SK-N-SH (cell line): Measurements from ENCODE around the gene NCAPD3. TPM values are rescaled to one million over a fixed set of nuclear protein-coding genes. Genes with fewer than 3 reads are reported as not detected.
"Not testable (repeated sequence)": the region's sequence is repeated elsewhere in the genome, so short reads cannot be mapped to it uniquely, and the experiment has no call there.

ENCODE experiments used
- CTCF ChIA-PET: fragments of 300-600, 350-600 bp; formaldehyde crosslinking; extraction: SDS; loops from one replicate; lab custom pipeline; 2021; lab: Yijun Ruan, JAX
- POLR2A ChIA-PET: fragments of 350-600 bp; sonication (Branson Sonifier 250); formaldehyde crosslinking; extraction: SDS; loops from one replicate; lab custom pipeline; 2020; ENCODE audit warnings: antibody characterized with exemption, inconsistent platforms; lab: Yijun Ruan, JAX
- DNase-seq: peaks from one replicate; pipeline ENCODE4 v3.0.0; 2012
- H2AFZ ChIP-seq: fragments of 200-600 bp; sonication (generic); 2 replicates; pipeline ENCODE4 v1.8.1; 2016; ENCODE audit warnings: antibody characterized with exemption, mild to moderate bottlenecking, low read depth
- H3F3A ChIP-seq: fragments of 200-600 bp; sonication (generic); replicated peaks from 2 replicates; pipeline ENCODE3; 2016; ENCODE audit warnings: antibody characterized with exemption, mild to moderate bottlenecking; ENCODE audit not compliant: insufficient read depth
- H3K27ac ChIP-seq, 2 experiments: fragments of 200-500 bp in 1 of 2; fragments of 200-600 bp in 1 of 2; sonication (Bioruptor generic) in 1 of 2; sonication (generic), shearing (Covaris generic) in 1 of 2; 2 replicates each; pipeline versions ENCODE4 v1.5.1 to v1.6.1; 2014 to 2016; ENCODE audit warnings: low read depth in 2 of 2, inconsistent platforms in 1 of 2, low read length in 1 of 2, mild to moderate bottlenecking in 1 of 2, mixed read lengths in 1 of 2
- H3K27me3 ChIP-seq: fragments of 200-600 bp; sonication (generic), shearing (Covaris generic); 2 replicates; pipeline ENCODE4 v1.6.1; 2016; ENCODE audit warnings: mixed run types; ENCODE audit not compliant: insufficient read depth
- H3K36me3 ChIP-seq, 2 experiments: fragments of 200-500 bp in 1 of 2; fragments of 200-600 bp in 1 of 2; sonication (Bioruptor generic) in 1 of 2; sonication (generic) in 1 of 2; replicated peaks in 1 of 2; 2 replicates each; pipeline versions ENCODE3 to v1.5.1; 2014 to 2016; ENCODE audit warnings: low read length in 1 of 2, mild to moderate bottlenecking in 1 of 2; ENCODE audit not compliant: insufficient read depth in 2 of 2, control insufficient read depth in 1 of 2
- H3K4me1 ChIP-seq, 2 experiments: fragments of 200-500 bp in 1 of 2; fragments of 200-600 bp in 1 of 2; sonication (Bioruptor generic) in 1 of 2; sonication (generic), shearing (Covaris generic) in 1 of 2; 2 replicates each; pipeline versions ENCODE4 v1.5.1 to v1.6.1; 2014 to 2016; ENCODE audit warnings: low read depth in 1 of 2, low read length in 1 of 2, mixed run types in 1 of 2; ENCODE audit not compliant: insufficient read depth in 2 of 2, control insufficient read depth in 1 of 2
- H3K4me2 ChIP-seq: fragments of 200-600 bp; sonication (generic), shearing (Covaris generic); 2 replicates; pipeline ENCODE4 v1.6.1; 2017; ENCODE audit warnings: mixed run types
- H3K4me3 ChIP-seq, 2 experiments: fragments of 200-500 bp in 1 of 2; fragments of 200-600 bp in 1 of 2; sonication (Bioruptor generic) in 1 of 2; sonication (generic), shearing (Covaris generic) in 1 of 2; 2 replicates each; pipeline versions ENCODE4 v1.5.1 to v1.8.1; 2014 to 2016; ENCODE audit warnings: low read depth in 2 of 2, inconsistent platforms in 1 of 2, low read length in 1 of 2, mild to moderate bottlenecking in 1 of 2, mixed read lengths in 1 of 2, moderate library complexity in 1 of 2
- H3K79me2 ChIP-seq: fragments of 200-600 bp; sonication (generic); 2 replicates; pipeline ENCODE4 v1.8.1; 2017; ENCODE audit warnings: mild to moderate bottlenecking; ENCODE audit not compliant: insufficient read depth
- H3K9ac ChIP-seq: fragments of 200-600 bp; sonication (generic); 2 replicates; pipeline ENCODE4 v1.6.1; 2017; ENCODE audit warnings: mixed run types
- H3K9me2 ChIP-seq: fragments of 200-600 bp; sonication (generic); 2 replicates; pipeline ENCODE4 v1.6.1; 2017; ENCODE audit warnings: mixed run types
- H3K9me3 ChIP-seq: fragments of 200-600 bp; sonication (generic); 2 replicates; pipeline ENCODE4 v1.6.1; 2017; ENCODE audit warnings: mixed run types, mild to moderate bottlenecking, moderate library complexity
- H4K20me1 ChIP-seq: fragments of 200-600 bp; sonication (generic); 2 replicates; pipeline ENCODE4 v1.6.1; 2017; ENCODE audit warnings: mild to moderate bottlenecking, mixed run types; ENCODE audit not compliant: insufficient read depth
- CTCF ChIP-seq: fragments of 200-600 bp; sonication (generic); IDR thresholded peaks from 2 replicates; pipeline ENCODE4 v1.6.1; 2017; ENCODE audit warnings: antibody characterized with exemption, mild to moderate bottlenecking, moderate library complexity
- EP300 ChIP-seq, 2 experiments: IDR thresholded peaks; 2 replicates each; pipeline versions ENCODE4 v1.4.0 to v1.6.1; 2012; ENCODE audit warnings: borderline replicate concordance in 1 of 2, low read depth in 1 of 2, low read length in 1 of 2
- EZH2phosphoT487 ChIP-seq: fragments of 200-600 bp; sonication (generic); IDR thresholded peaks from 2 replicates; pipeline ENCODE4 v1.6.1; 2017; ENCODE audit warnings: low read depth, mixed run types, mild to moderate bottlenecking, antibody characterized with exemption, moderate library complexity, borderline replicate concordance
- FOXJ3 ChIP-seq: sonication (generic); formaldehyde crosslinking; IDR thresholded peaks from 2 replicates; pipeline ENCODE4 v1.5.1; 2020; ENCODE audit warnings: mild to moderate bottlenecking, missing genetic modification reagents
- IRF3 ChIP-seq: fragments of 150-350 bp; IDR thresholded peaks from 2 replicates; pipeline ENCODE4 v1.6.1; 2016; ENCODE audit warnings: mild to moderate bottlenecking, low read depth, low read length
- JUND ChIP-seq: IDR thresholded peaks from 2 replicates; pipeline ENCODE4 v1.4.0; 2012
- MAX ChIP-seq: IDR thresholded peaks from 2 replicates; pipeline ENCODE4 v1.4.0; 2012; ENCODE audit warnings: low read depth
- RAD21 ChIP-seq: IDR thresholded peaks from 2 replicates; pipeline ENCODE4 v1.6.1; 2012; ENCODE audit warnings: mild to moderate bottlenecking, low read length
- RCOR1 ChIP-seq: fragments of 150-350 bp; IDR thresholded peaks from 2 replicates; pipeline ENCODE4 v1.6.1; 2017; ENCODE audit warnings: antibody characterized with exemption, low read length
- SMC3 ChIP-seq: IDR thresholded peaks from 2 replicates; pipeline ENCODE4 v1.6.1; 2012; ENCODE audit warnings: low read depth, low read length, improper control_type of control experiment
- TEAD4 ChIP-seq: IDR thresholded peaks from 2 replicates; pipeline ENCODE4 v1.4.0; 2012; ENCODE audit warnings: mild to moderate bottlenecking, borderline replicate concordance; ENCODE audit not compliant: insufficient read depth
- USF1 ChIP-seq: IDR thresholded peaks from 2 replicates; pipeline ENCODE4 v1.4.0; 2012; ENCODE audit warnings: low read depth, borderline replicate concordance
- USF2 ChIP-seq: fragments of 150-350 bp; IDR thresholded peaks from 2 replicates; pipeline ENCODE4 v1.6.1; 2017; ENCODE audit warnings: antibody characterized with exemption, low read length, low read depth, borderline replicate concordance
- ZBTB33 ChIP-seq: IDR thresholded peaks from 2 replicates; pipeline ENCODE4 v1.4.0; 2012; ENCODE audit warnings: low read depth, borderline replicate concordance
- WGBS: methylation state at CpG from one replicate; pipeline ENCODE4 v1.1.6; 2017; ENCODE audit warnings: low lambda C conversion rate; 5-methylcytosine and 5-hydroxymethylcytosine counted together
- polyA plus RNA-seq, 3 experiments: library from polyadenylated mRNA; depleted of rRNA; stranded (reverse); fragments of >200 nt; gene quantifications; 2 replicates each; pipeline ENCODE4 v1.2.3, GENCODE V29; 2012

Gene NCAPD3
- polyA plus RNA-seq, 1 of the 3 experiments (the other 2 are of a cell fraction): 19.5 TPM

- no peak overlapping the region for H2AFZ ChIP-seq
- H3K27me3 ChIP-seq: no peaks in the 10 kb centered on the region
- H3F3A ChIP-seq: no peaks in the 10 kb centered on the region
- WGBS: 95% methylated on average over 9 of the region's 11 CpGs
- no peak for DNase-seq
- H3K9me2 ChIP-seq: no peaks in the 10 kb centered on the region
- CTCF ChIA-PET: no interaction called here
- H3K36me3 ChIP-seq: peaks cover 5 to 36% of the 10 kb centered on the region in 2 experiments
- H3K27ac ChIP-seq: no peak overlapping the region
- TF ChIP-seq JUND (no peak), TEAD4 (no peak), RAD21 (no peak), RCOR1 (no peak), MAX (no peak), ZBTB33 (no peak), SMC3 (no peak), EZH2phosphoT487 (no peak), USF1 (no peak), CTCF (no peak), USF2 (no peak), FOXJ3 (CRISPR knock-in tag) (no peak), IRF3 (no peak), EP300 (IDR thresholded peaks at IDR 0.05; ENCODE audit: borderline replicate concordance in 1 of 2, low read depth in 1 of 2, low read length in 1 of 2) (no peak)
- H3K4me3 ChIP-seq: no peak overlapping the region
- POLR2A ChIA-PET: no interaction called here
- H3K9ac ChIP-seq: no peak overlapping the region
- no peaks in the 10 kb centered on the region for H4K20me1 ChIP-seq
- no peaks in the 10 kb centered on the region for H3K9me3 ChIP-seq
- no peak overlapping the region for H3K4me2 ChIP-seq
- H3K79me2 ChIP-seq: peaks cover 27% of the 10 kb centered on the region
- H3K4me1 ChIP-seq: peaks cover 4 to 7% of the 10 kb centered on the region in 2 experiments; a peak in 3 of 4 replicates
These were observed 33.3 kb upstream of the NCAPD3 start for GRCh38 chr11:134257101-134257500.

GRCh38 chr11:134255184-134255561, 31.4 kb upstream of the NCAPD3 start:
- not testable (repeated sequence) for H3K9ac ChIP-seq
- POLR2A ChIA-PET: interaction anchor here (0.6 kb wide), 1 partner anchor 31 kb away, joined by 3 read pairs; the partner anchor contains the start of gene VPS26B

More at GRCh38 chr11:134255184-134255561, 31.4 kb upstream of the NCAPD3 start:
- 89% methylated on average over 5 of the region's 5 CpGs for WGBS
- not testable (repeated sequence) for H2AFZ ChIP-seq, H4K20me1 ChIP-seq, DNase-seq, H3K4me3 ChIP-seq, H3K27ac ChIP-seq, H3K9me3 ChIP-seq, H3K27me3 ChIP-seq, H3K4me2 ChIP-seq, H3K9me2 ChIP-seq, H3F3A ChIP-seq
- Histone ChIP-seq H3K4me1 (peaks cover 4 to 11% of the 10 kb centered on the region in 2 experiments; a peak in 3 of 4 replicates), H3K36me3 (peaks cover 5 to 30% of the 10 kb centered on the region in 2 experiments), H3K79me2 (peaks cover 35% of the 10 kb centered on the region)
- CTCF ChIA-PET: interaction anchor here (0.7 to 2.5 kb wide), 3 partner anchors 11 to 21 kb away, joined by 3 to 9 read pairs (median 7); partner anchors contain the start of gene GLB1L3
